Activated T-cell treated with anti-CD3 and anti-CD28 coated beads, Interleukin-2, amount 50 U/mL, for 72 hours (primary cell): Measurements from ENCODE around the gene ATXN7L3. TPM values are rescaled to one million over a fixed set of nuclear protein-coding genes. Genes with fewer than 3 reads are reported as not detected.

Experiments
- ATAC-seq, 2 donors: fragments of 150-1000 bp; cut with Tn5 transposase; replicated peaks in 1 of 2; 2 replicates each; pipeline ENCODE4 v1.10.0; 2021; ENCODE audit warnings: moderate library complexity in 2 of 2, mild to moderate bottlenecking in 1 of 2
- DNase-seq, 2 donors: peaks; one replicate each; pipeline ENCODE4 v3.0.0; 2021 to 2022; ENCODE audit warnings: mixed read lengths in 1 of 2
- H3K27ac Mint-ChIP-seq: one replicate; pipeline ENCODE4 v1.8.0; 2022; ENCODE audit warnings: mild to moderate bottlenecking, moderate library complexity, mixed read lengths
- H3K27me3 Mint-ChIP-seq: one replicate; pipeline ENCODE4 v1.8.0; 2022; ENCODE audit warnings: low read depth, mixed read lengths
- H3K36me3 Mint-ChIP-seq, 2 donors: one replicate each; pipeline ENCODE4 v1.8.0; 2022; ENCODE audit warnings: mixed read lengths in 2 of 2, mild to moderate bottlenecking in 1 of 2; ENCODE audit not compliant: insufficient read depth in 2 of 2
- H3K4me1 Mint-ChIP-seq: one replicate; pipeline ENCODE4 v1.8.0; 2022; ENCODE audit warnings: low read depth, mixed read lengths
- H3K4me3 Mint-ChIP-seq, 2 donors: one replicate each; pipeline ENCODE4 v1.8.0; 2022; ENCODE audit warnings: mild to moderate bottlenecking in 2 of 2, mixed read lengths in 2 of 2, moderate library complexity in 2 of 2
- H3K9me3 Mint-ChIP-seq, 2 donors: one replicate each; pipeline ENCODE4 v1.8.0; 2022; ENCODE audit warnings: mixed read lengths in 2 of 2
- total RNA-seq, 2 donors: library from RNA; stranded (reverse); gene quantifications; one replicate each; pipeline ENCODE4 v1.2.3, GENCODE V29; 2022

Gene ATXN7L3
- total RNA-seq, 2 donors from 2014 or later, result 96.1 to 97.6 TPM

DNA sequence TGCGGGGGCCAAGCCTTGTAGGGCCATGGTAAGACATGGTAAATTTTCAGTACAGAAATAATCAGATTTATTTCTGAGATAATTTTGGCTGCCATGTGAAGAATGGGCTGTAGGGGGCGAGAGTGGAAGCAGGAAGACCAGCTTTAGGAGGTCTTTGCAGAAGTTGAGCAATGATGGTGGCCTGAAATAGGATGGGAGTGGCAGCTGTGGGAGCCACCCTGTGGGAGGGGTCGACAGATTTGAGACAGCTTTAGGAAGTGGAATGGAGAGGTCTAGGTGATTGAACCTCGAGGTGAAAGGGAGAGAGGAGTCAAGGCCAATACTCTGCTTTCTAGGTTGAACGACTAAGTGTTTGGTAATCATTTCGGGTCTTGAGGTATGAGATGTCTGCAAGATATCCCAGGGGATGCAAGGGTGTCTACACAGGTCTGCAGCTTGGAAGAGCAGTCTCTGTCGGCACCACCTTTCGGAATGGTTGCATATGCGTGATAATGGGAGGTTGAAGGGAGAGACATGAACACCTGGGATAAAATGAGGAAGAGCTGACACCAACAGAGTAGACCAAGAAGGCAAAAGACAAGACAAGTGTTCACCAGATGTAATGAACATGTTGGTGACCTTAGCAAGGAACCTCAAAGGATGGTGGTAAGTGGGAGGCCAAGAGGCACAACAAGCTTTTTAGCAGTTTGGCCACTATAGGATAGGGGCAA, 4.2 kb upstream of the ATXN7L3 start:
- peak overlapping the region; percentile 52 for H3K27ac Mint-ChIP-seq
- H3K4me3 Mint-ChIP-seq, result no peak overlapping the region
- no peaks in the 10 kb centered on the region for H3K9me3 Mint-ChIP-seq
- peaks cover 7 to 12% of the 10 kb centered on the region in 2 donors for H3K36me3 Mint-ChIP-seq
- DNase-seq (peak; percentile 66), ATAC-seq (no peak)
- peaks cover 39% of the 10 kb centered on the region for H3K4me1 Mint-ChIP-seq
- H3K27me3 Mint-ChIP-seq, result no peaks in the 10 kb centered on the region

DNA sequence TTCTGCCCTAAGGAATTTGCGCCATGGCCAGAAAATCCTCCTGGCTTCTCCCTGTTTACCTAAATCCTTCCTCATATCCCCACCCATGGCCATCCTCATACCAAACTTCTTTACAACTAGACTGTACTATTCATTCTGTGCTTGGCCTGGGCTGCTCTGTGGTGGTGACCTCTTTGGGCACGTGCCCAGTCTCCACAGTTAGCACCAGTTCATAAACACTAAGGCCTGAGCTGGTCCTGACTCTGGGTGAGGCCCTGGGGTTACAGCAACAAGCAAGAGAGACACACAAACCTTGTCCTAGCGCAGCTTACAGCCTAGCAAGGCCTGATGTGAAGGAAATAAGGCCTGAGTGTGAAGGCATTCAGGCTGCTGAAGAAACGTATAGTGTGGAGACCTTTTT, 3.1 kb upstream of the ATXN7L3 start:
- DNase-seq, result no peak

DNA sequence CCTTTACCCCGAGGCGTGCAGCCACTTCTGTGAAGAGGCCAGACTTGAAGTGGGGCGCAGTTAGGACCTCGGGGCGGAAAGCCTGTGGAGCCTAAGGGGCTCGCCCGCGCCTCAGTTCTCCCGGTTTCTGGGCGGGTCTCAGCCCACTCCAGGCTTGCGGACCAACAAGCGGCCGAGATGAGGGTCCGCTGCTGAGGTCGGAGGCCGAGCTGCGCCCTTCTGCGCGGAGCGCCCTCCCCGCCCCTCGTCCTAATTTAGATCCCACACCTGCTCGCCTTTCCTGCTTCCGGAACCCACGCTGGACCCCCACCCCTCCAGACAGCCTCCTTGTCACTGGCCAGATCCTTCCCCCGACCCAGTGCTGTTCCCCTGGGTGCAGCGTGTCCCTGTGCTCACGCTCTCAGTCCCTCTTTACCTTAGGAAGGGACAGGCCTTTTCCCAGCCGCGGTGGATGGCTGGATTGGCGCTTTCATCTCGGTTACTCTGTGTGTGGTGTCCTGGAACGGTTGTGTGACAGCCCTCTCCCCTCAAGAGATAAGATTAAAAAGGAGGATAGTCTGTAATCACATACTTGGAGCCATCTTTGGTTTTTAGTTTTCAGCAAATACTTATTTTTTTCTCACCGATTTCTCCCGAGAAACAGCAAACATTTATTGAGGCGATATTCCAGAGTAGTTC, 933 bp upstream of the ATXN7L3 start:
- no peak for DNase-seq
- peaks cover under 1 to 5% of the 10 kb centered on the region in 2 donors for H3K36me3 Mint-ChIP-seq

More for the DNA sequence above, 3.1 kb upstream of the ATXN7L3 start:
- Mint-ChIP-seq H3K4me1 (peaks cover 34% of the 10 kb centered on the region), H3K9me3 (no peaks in the 10 kb centered on the region), H3K36me3 (peaks cover 3 to 5% of the 10 kb centered on the region in 2 donors), H3K27ac (no peak overlapping the region), H3K4me3 (no peak overlapping the region), H3K27me3 (no peaks in the 10 kb centered on the region)
- no peak for ATAC-seq

DNA sequence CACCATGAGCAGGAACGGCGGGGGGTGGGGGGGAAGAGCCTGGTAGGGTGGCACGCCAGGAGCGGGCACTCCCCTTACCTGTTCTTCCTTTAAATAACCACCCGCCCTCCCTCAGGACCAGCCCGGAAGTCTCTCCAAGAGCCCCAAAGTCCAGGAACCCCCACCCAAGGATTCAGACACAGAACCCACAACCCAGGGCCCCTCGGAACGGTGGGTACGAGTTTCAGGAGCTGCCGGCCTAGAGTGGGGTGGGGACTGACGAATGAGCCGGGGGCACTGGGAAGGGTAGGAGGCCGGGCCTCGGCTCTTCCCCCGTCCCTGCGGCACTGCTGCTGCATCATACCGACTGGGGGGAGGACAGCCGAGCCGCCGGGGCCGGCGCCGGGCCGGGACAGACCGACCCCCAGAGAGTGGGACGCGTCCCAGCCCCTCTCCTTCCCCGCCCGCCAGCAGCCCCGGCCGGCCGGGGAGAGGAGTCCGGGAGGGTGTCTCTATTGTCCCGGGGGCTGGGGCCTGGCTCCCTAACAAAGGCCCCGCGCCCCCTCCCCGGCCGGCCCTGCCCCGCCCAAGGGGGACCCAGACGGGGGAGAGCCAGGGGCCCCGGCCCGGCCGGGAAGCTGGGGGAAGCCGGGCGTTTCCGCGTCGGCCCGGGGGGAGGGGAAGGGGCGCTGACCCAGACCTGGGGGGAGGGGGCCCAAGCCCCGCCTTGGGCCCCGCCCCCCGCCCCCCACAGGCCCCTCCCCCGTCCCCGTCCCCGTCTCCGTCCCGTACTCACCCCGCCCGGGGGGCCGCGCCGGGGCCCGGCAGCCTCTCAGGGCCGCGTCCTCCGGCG, 747 bp downstream of the ATXN7L3 start:
- peak overlapping the region; percentile 89 for H3K27ac Mint-ChIP-seq
- H3K36me3 Mint-ChIP-seq, result peaks cover 7% of the 10 kb centered on the region in 2 donors
- no peaks in the 10 kb centered on the region for H3K27me3 Mint-ChIP-seq
- peaks cover 42% of the 10 kb centered on the region for H3K4me1 Mint-ChIP-seq
- H3K4me3 Mint-ChIP-seq, result peak overlapping the region; percentile 84 to 89
- ATAC-seq, result peak; percentile 25 to 42
- H3K9me3 Mint-ChIP-seq, result no peaks in the 10 kb centered on the region
- DNase-seq, result peak; percentile 69 to 70

More for the DNA sequence above, 933 bp upstream of the ATXN7L3 start:
- ATAC-seq, result no peak
- Mint-ChIP-seq H3K9me3 (no peaks in the 10 kb centered on the region), H3K4me3 (peak overlapping the region; percentile 92 to 95), H3K27ac (peak overlapping the region; percentile 95), H3K27me3 (no peaks in the 10 kb centered on the region), H3K4me1 (peaks cover 50% of the 10 kb centered on the region)

DNA sequence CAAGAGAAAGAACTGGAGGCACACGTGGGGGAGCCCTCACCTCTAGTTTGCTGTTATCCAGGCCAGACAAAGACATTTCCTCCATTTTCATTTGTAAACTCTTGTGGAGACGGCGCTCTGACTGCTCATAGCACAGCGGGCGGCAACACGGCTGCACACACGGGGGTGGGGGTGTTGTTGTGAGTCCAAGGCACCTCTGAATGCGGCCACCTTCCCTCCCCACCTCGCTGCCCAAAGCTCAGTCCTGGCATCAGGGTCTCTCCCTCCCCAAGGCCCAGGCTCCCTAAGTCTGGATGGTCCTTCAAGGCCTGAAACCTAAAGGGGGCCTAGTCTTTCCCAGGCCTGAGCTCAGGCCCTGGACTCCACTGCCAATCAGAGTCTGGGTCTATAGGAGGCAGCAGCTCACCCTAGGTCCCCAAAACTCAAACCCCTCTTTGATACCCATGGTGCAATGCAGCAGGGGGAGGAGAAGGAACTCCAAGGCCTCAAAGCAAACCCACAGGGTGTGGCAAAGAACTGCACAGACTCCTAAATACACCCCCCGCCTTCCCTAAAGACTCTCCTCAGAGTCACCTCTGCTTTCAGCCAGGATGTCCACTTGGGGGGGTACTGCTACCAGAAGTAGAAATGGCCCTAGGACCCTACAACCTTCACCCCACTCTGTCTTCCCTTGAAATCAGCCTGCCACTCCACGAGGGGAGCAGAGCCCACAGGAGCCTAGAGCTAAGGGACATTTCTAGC, 1.5 kb downstream of the ATXN7L3 start:
- peak in 1 of 2 donors; percentile 3 for ATAC-seq
- Mint-ChIP-seq H3K27ac (peak overlapping the region; percentile 89), H3K4me1 (peaks cover 34% of the 10 kb centered on the region), H3K4me3 (peak overlapping the region; percentile 84 to 89), H3K9me3 (no peaks in the 10 kb centered on the region), H3K27me3 (no peaks in the 10 kb centered on the region), H3K36me3 (peaks cover 7% of the 10 kb centered on the region in 2 donors)
- DNase-seq, result peak; percentile 43 to 47

DNA sequence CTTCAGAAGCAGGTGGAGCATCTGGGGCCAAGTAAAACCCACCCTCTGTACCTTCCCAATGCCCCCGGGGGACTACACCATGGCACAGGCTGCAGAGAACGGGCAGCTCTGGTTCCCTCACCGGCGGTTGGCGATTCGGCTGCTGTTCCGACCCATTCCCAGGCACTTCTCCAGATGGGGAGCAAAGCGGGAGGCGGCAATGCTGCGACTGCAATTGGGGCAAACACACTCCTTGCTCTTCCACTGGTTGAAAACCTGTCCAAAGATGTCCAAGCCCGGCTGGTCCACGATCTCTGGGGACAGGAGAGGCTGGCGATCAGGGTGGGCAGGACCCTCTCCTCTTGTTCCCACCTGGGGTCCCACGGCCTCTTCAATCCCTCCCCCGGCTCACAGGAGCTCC, 2.6 kb downstream of the ATXN7L3 start:
- DNase-seq (no peak), ATAC-seq (no peak)
- no peaks in the 10 kb centered on the region for H3K27me3 Mint-ChIP-seq
- H3K36me3 Mint-ChIP-seq, result peaks cover 7 to 10% of the 10 kb centered on the region in 2 donors
- no peaks in the 10 kb centered on the region for H3K9me3 Mint-ChIP-seq
- H3K4me3 Mint-ChIP-seq, result peak overlapping the region; percentile 84 to 89
- H3K27ac Mint-ChIP-seq, result peak overlapping the region; percentile 89
- peaks cover 30% of the 10 kb centered on the region for H3K4me1 Mint-ChIP-seq

DNA sequence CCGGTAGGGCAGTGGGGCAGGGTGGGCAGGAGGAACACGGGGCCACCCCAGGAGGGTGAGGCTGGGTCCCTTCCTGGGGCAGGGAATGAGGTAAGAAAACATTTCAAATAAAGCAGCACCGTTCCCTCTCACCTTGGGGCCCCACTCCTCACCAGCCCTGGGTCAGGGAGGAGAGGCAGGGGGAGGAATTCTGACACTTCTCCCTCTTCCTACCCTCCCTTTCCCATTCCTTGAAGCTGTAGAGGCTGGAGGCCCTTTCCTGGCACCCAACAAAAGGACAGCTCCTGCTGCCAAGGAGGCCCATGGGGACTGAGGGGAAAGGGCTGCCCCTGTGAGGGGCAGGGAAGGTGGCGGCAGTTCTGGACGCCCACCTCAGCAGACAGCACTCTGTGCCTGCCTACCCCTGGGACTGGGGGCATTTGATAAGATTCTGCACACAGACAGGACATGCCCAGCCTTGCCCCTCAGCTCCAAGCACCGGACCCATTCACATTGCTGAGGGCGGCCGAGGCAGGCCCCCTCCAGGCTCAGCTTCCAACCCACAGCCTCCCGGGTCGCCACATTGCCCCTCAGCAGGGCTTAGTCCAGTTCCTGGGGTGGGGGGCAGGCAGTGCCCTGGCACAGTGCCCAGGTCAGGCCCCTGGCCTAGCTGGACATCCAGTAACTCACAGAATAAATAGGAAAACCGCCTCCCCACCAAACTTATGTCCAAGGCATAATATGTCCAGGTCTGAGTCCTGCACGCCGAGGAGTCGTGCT, 6.2 kb downstream of the ATXN7L3 start:
- no peak overlapping the region for H3K4me3 Mint-ChIP-seq
- no peaks in the 10 kb centered on the region for H3K27me3 Mint-ChIP-seq
- H3K9me3 Mint-ChIP-seq, result no peaks in the 10 kb centered on the region
- DNase-seq (no peak), ATAC-seq (no peak)
- H3K27ac Mint-ChIP-seq, result peak overlapping the region; percentile 33
- H3K4me1 Mint-ChIP-seq, result peaks cover 26% of the 10 kb centered on the region
- peaks cover 9 to 21% of the 10 kb centered on the region in 2 donors for H3K36me3 Mint-ChIP-seq

DNA sequence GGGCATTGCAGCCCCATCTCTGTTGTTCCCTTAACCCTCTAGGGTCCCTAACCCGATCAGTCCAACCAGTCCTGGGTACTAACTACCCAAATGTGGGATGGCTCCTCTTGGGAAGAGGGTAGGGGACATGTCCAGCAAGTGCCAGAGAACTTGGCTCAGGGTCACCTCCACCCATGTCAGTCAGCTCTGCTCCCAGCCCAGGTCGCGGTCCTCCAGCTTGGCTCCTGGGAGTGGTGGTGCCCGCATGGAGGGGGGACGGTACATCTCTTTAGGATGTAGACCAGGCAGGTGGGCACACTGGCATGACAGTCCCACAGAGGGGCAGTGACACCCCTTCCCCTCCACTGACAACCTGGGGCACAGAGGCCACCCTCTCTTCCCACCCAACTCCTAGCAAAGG, 6.9 kb downstream of the ATXN7L3 start:
- Mint-ChIP-seq H3K27me3 (no peaks in the 10 kb centered on the region), H3K4me1 (peaks cover 28% of the 10 kb centered on the region), H3K36me3 (peaks cover 7 to 21% of the 10 kb centered on the region in 2 donors), H3K9me3 (no peaks in the 10 kb centered on the region), H3K27ac (peak overlapping the region; percentile 87), H3K4me3 (no peak overlapping the region)
- DNase-seq, result no peak
- ATAC-seq, result no peak

DNA sequence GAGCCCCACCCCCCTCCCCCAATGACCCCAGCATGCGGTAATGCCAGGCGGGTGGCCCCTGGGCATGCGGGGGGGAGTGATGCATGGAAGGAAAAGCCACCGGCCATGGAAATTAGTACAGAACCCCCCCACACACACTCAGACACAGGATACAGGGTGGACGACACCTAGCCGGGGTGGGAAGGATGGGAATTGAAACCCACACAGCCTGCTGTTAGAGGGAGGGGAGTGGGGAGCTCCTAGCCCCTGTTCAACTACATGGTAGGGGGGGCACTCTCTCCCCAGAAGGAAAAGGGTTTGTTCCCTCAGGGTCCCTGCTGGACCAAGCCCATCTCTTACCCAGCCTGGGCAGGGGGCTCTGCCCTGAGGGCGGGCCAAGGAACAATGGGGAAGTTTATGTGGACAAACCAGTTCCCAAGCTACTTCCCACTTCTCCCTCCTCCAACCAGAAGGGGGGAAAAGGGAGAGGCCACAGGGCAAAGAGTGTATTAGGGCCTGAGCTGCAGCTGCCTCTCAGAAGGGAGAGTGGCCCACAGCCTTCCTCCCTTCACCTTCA, 7.7 kb downstream of the ATXN7L3 start:
- ATAC-seq, result no peak
- Mint-ChIP-seq H3K4me3 (no peak overlapping the region), H3K36me3 (peaks cover 7 to 22% of the 10 kb centered on the region in 2 donors), H3K9me3 (no peaks in the 10 kb centered on the region), H3K27ac (no peak overlapping the region), H3K27me3 (no peaks in the 10 kb centered on the region), H3K4me1 (peaks cover 25% of the 10 kb centered on the region)
- DNase-seq, result no peak

DNA sequence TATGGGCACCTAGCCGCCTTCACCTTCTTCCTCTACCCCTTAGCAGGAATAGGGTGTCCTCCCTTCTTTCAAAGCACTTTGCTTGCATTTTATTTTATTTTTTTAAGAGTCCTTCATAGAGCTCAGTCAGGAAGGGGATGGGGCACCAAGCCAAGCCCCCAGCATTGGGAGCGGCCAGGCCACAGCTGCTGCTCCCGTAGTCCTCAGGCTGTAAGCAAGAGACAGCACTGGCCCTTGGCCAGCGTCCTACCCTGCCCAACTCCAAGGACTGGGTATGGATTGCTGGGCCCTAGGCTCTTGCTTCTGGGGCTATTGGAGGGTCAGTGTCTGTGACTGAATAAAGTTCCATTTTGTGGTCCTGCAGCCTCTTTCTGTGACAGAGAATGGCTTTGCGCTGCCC, 8.3 kb downstream of the ATXN7L3 start:
- Mint-ChIP-seq H3K36me3 (peaks cover 10 to 24% of the 10 kb centered on the region in 2 donors), H3K27ac (peak overlapping the region; percentile 86), H3K4me1 (peaks cover 22% of the 10 kb centered on the region), H3K27me3 (no peaks in the 10 kb centered on the region), H3K4me3 (no peak overlapping the region), H3K9me3 (no peaks in the 10 kb centered on the region)
- ATAC-seq (no peak), DNase-seq (no peak)

DNA sequence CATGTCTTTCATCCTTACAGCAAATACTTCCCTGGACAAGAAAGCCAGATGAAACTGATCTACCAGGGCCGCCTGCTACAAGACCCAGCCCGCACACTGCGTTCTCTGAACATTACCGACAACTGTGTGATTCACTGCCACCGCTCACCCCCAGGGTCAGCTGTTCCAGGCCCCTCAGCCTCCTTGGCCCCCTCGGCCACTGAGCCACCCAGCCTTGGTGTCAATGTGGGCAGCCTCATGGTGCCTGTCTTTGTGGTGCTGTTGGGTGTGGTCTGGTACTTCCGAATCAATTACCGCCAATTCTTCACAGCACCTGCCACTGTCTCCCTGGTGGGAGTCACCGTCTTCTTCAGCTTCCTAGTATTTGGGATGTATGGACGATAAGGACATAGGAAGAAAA, 9.2 kb downstream of the ATXN7L3 start:
- peak overlapping the region; percentile 86 for H3K27ac Mint-ChIP-seq
- H3K4me1 Mint-ChIP-seq, result peaks cover 24% of the 10 kb centered on the region
- peaks cover 11 to 24% of the 10 kb centered on the region in 2 donors for H3K36me3 Mint-ChIP-seq
- no peak for DNase-seq
- no peaks in the 10 kb centered on the region for H3K9me3 Mint-ChIP-seq
- H3K4me3 Mint-ChIP-seq, result peak overlapping the region in 1 of 2 donors; percentile 3
- no peak for ATAC-seq
- no peaks in the 10 kb centered on the region for H3K27me3 Mint-ChIP-seq
